Stimulated activated CD4-positive, alpha-beta T cell treated with anti-CD3 and anti-CD28 coated beads, Interleukin-2, amount 100 ng/mL, for 24 hours (primary cell): ENCODE data around the gene TMEM132C.
"Not testable (repeated sequence)": the region's sequence is repeated elsewhere in the genome, so short reads cannot be mapped to it uniquely, and the experiment has no call there.

Experiments used
- DNase-seq, 2 donors: peaks; one replicate each; pipeline ENCODE4 v3.0.0-alpha.2; 2020

Gene TMEM132C

GRCh38 chr12:128571906-128572810 is 305.2 kb downstream of the TMEM132C start:
- DNase-seq: no peak

- DNase-seq: no peak
Observed at GRCh38 chr12:128573907-128574306, 306.9 kb downstream of the TMEM132C start.

- no peak for DNase-seq
Observed at GRCh38 chr12:128578045-128578444, 311.1 kb downstream of the TMEM132C start.

- no peak for DNase-seq
Observed at GRCh38 chr12:128581321-128581761, 314.4 kb downstream of the TMEM132C start.

- DNase-seq: no peak
Observed at GRCh38 chr12:128583453-128583852, 316.5 kb downstream of the TMEM132C start.

- DNase-seq: no peak
Observed at GRCh38 chr12:128586451-128587029, 319.6 kb downstream of the TMEM132C start.

GRCh38 chr12:128587918-128588317 is 320.9 kb downstream of the TMEM132C start:
- no peak for DNase-seq

GRCh38 chr12:128592220-128592744 is 325.3 kb downstream of the TMEM132C start:
- DNase-seq: no peak

GRCh38 chr12:128594521-128594920 is 327.6 kb downstream of the TMEM132C start:
- no peak for DNase-seq

GRCh38 chr12:128595609-128596008 is 328.6 kb downstream of the TMEM132C start:
- DNase-seq: no peak

GRCh38 chr12:128600886-128601285 is 333.9 kb downstream of the TMEM132C start:
- DNase-seq: no peak

GRCh38 chr12:128603573-128604115 is 336.7 kb downstream of the TMEM132C start:
- DNase-seq: no peak

GRCh38 chr12:128604219-128604618 is 337.2 kb downstream of the TMEM132C start:
- not testable (repeated sequence) for DNase-seq

GRCh38 chr12:128606051-128606450 is 339.1 kb downstream of the TMEM132C start:
- DNase-seq: no peak

- DNase-seq: no peak
Observed at GRCh38 chr12:128606538-128606937, 339.6 kb downstream of the TMEM132C start.

- no peak for DNase-seq
Observed at GRCh38 chr12:128606970-128607369, 340.0 kb downstream of the TMEM132C start.

GRCh38 chr12:128607641-128608040 is 340.7 kb downstream of the TMEM132C start:
- DNase-seq: no peak

GRCh38 chr12:128609861-128610260 is 342.9 kb downstream of the TMEM132C start:
- no peak for DNase-seq

- no peak for DNase-seq
Observed at GRCh38 chr12:128611736-128612135, 344.8 kb downstream of the TMEM132C start.

GRCh38 chr12:128612150-128612850 is 345.3 kb downstream of the TMEM132C start:
- no peak for DNase-seq

- no peak for DNase-seq
Observed at GRCh38 chr12:128613837-128614590, 347.0 kb downstream of the TMEM132C start.

GRCh38 chr12:128617304-128617833 is 350.4 kb downstream of the TMEM132C start:
- DNase-seq: no peak
